HEK293 (cell line): ENCODE measurements around the gene MCF2L.

Experiments
- CTCF ChIA-PET: fragments of 350-600 bp; formaldehyde crosslinking; extraction: SDS; loops from one replicate; lab custom pipeline; 2021; ENCODE audit warnings: antibody characterized with exemption; lab: Yijun Ruan, JAX
- POLR2A ChIA-PET: fragments of 300-600 bp; formaldehyde crosslinking; extraction: SDS; loops from one replicate; lab custom pipeline; 2020; ENCODE audit warnings: antibody characterized with exemption, inconsistent platforms; lab: Yijun Ruan, JAX
- H3K27ac ChIP-seq: fragments of 200-500 bp; sonication (Bioruptor generic); 2 replicates; pipeline ENCODE4 v1.5.1; 2014; ENCODE audit warnings: low read depth, low read length, control low read depth, inconsistent platforms; ENCODE audit errors: extremely low read depth
- H3K36me3 ChIP-seq, 2 experiments: fragments of 200-500 bp in 1 of 2; sonication (Bioruptor generic) in 1 of 2; 1 replicate in 1 of 2; 2 replicates in 1 of 2; pipeline ENCODE4 v1.5.1; 2014 to 2017; ENCODE audit warnings: inconsistent platforms in 2 of 2, low read length in 2 of 2; ENCODE audit not compliant: control insufficient read depth in 2 of 2, insufficient read depth in 1 of 2
- H3K4me1 ChIP-seq: fragments of 200-500 bp; sonication (Bioruptor generic); 2 replicates; pipeline ENCODE4 v1.5.1; 2014; ENCODE audit warnings: mild to moderate bottlenecking, low read length, inconsistent platforms; ENCODE audit not compliant: control insufficient read depth, insufficient read depth
- H3K4me3 ChIP-seq: 2 replicates; pipeline ENCODE4 v1.5.1; 2011; ENCODE audit warnings: low read depth, mild to moderate bottlenecking, control low read depth, low read length, moderate library complexity
- H3K9me3 ChIP-seq: fragments of 200-500 bp; sonication (Bioruptor generic); 2 replicates; pipeline ENCODE4 v1.5.1; 2014; ENCODE audit warnings: low read depth, low read length, inconsistent platforms; ENCODE audit not compliant: control insufficient read depth, insufficient read depth
- GFI1B ChIP-seq: fragments of 450-650 bp; formaldehyde crosslinking; IDR thresholded peaks from 2 replicates; pipeline ENCODE4 v1.5.1; 2016; ENCODE audit warnings: missing biosample characterization, missing genetic modification characterization
- HOXC10 ChIP-seq: sonication (generic); formaldehyde crosslinking; IDR thresholded peaks from 2 replicates; pipeline ENCODE4 v1.8.1; 2023; ENCODE audit warnings: mild to moderate bottlenecking, missing genetic modification reagents
- KLF7 ChIP-seq: fragments of 450-650 bp; formaldehyde crosslinking; IDR thresholded peaks from 2 replicates; pipeline ENCODE4 v1.5.1; 2016; ENCODE audit warnings: missing biosample characterization, missing genetic modification characterization, borderline replicate concordance
- REPIN1 ChIP-seq: fragments of 450-650 bp; formaldehyde crosslinking; IDR thresholded peaks from 2 replicates; pipeline ENCODE4 v1.5.1; 2017; ENCODE audit warnings: missing biosample characterization, missing genetic modification characterization, low read depth
- ZBTB17 ChIP-seq: fragments of 450-650 bp; formaldehyde crosslinking; IDR thresholded peaks from 2 replicates; pipeline ENCODE4 v1.5.1; 2016; ENCODE audit warnings: missing biosample characterization, missing genetic modification characterization
- ZFP37 ChIP-seq: fragments of 450-650 bp; formaldehyde crosslinking; IDR thresholded peaks from 2 replicates; pipeline ENCODE4 v1.5.1; 2016; ENCODE audit warnings: missing biosample characterization, missing genetic modification characterization
- ZFP41 ChIP-seq: fragments of 450-650 bp; formaldehyde crosslinking; IDR thresholded peaks from 2 replicates; pipeline ENCODE4 v1.5.1; 2016; ENCODE audit warnings: missing biosample characterization, missing genetic modification characterization, borderline replicate concordance
- ZNF157 ChIP-seq: fragments of 450-650 bp; formaldehyde crosslinking; IDR thresholded peaks from 2 replicates; pipeline ENCODE4 v1.5.1; 2016; ENCODE audit warnings: missing biosample characterization, missing genetic modification characterization
- ZNF184 ChIP-seq: fragments of 450-650 bp; IDR thresholded peaks from 2 replicates; pipeline ENCODE4 v1.5.1; 2018; ENCODE audit warnings: missing biosample characterization, mild to moderate bottlenecking, missing genetic modification characterization
- ZNF26 ChIP-seq: fragments of 450-650 bp; formaldehyde crosslinking; IDR thresholded peaks from 2 replicates; pipeline ENCODE4 v1.5.1; 2016; ENCODE audit warnings: missing biosample characterization, missing genetic modification characterization
- ZNF280D ChIP-seq: fragments of 450-650 bp; formaldehyde crosslinking; IDR thresholded peaks from 2 replicates; pipeline ENCODE4 v1.5.1; 2016; ENCODE audit warnings: missing biosample characterization, missing genetic modification characterization
- ZNF292 ChIP-seq: fragments of 450-650 bp; formaldehyde crosslinking; IDR thresholded peaks from 2 replicates; pipeline ENCODE4 v1.5.1; 2016; ENCODE audit warnings: low read depth, missing biosample characterization, missing genetic modification characterization, borderline replicate concordance
- ZNF362 ChIP-seq: fragments of 450-650 bp; formaldehyde crosslinking; IDR thresholded peaks from 2 replicates; pipeline ENCODE4 v1.5.1; 2016; ENCODE audit warnings: missing biosample characterization, missing genetic modification characterization
- ZNF473 ChIP-seq: fragments of 450-650 bp; formaldehyde crosslinking; IDR thresholded peaks from 2 replicates; pipeline ENCODE4 v1.5.1; 2017; ENCODE audit warnings: missing biosample characterization, missing genetic modification characterization
- ZNF513 ChIP-seq: fragments of 450-650 bp; IDR thresholded peaks from 2 replicates; pipeline ENCODE4 v1.5.1; 2018; ENCODE audit warnings: missing biosample characterization, missing genetic modification characterization
- ZNF530 ChIP-seq: fragments of 450-650 bp; formaldehyde crosslinking; IDR thresholded peaks from 2 replicates; pipeline ENCODE4 v1.5.1; 2016; ENCODE audit warnings: low read depth, missing biosample characterization, missing genetic modification characterization
- ZNF626 ChIP-seq: fragments of 450-650 bp; sonication (Bioruptor Pico); formaldehyde crosslinking; IDR thresholded peaks from 2 replicates; pipeline ENCODE4 v1.5.1; 2018; ENCODE audit warnings: missing biosample characterization, missing genetic modification characterization, inconsistent platforms
- ZNF664 ChIP-seq: fragments of 450-650 bp; formaldehyde crosslinking; IDR thresholded peaks from 2 replicates; pipeline ENCODE4 v1.5.1; 2016; ENCODE audit warnings: missing biosample characterization, missing genetic modification characterization
- ZNF768 ChIP-seq: fragments of 450-650 bp; formaldehyde crosslinking; IDR thresholded peaks from 2 replicates; pipeline ENCODE4 v1.5.1; 2018; ENCODE audit warnings: missing biosample characterization, mild to moderate bottlenecking, missing genetic modification characterization

MCF2L gene

GRCh38 chr13:113042456-113042855, 73.4 kb downstream of the MCF2L start:
- H3K27ac ChIP-seq, result no peak overlapping the region
- no peaks in the 10 kb centered on the region for H3K9me3 ChIP-seq
- no peaks in the 10 kb centered on the region for H3K36me3 ChIP-seq
- POLR2A ChIA-PET, result no interaction called here
- no peak overlapping the region for H3K4me3 ChIP-seq
- CTCF ChIA-PET, result interaction anchor here (1.5 kb wide), 1 partner anchor 13 kb away, joined by 6 read pairs; no protein-coding TSS in a partner anchor
- no peak for TF ChIP-seq ZNF530 (tag by site-specific recombination)
- TF ChIP-seq REPIN1 (tag by site-specific recombination), result no peak
- TF ChIP-seq ZNF292 (tag by site-specific recombination), result no peak
- TF ChIP-seq GFI1B (tag by site-specific recombination), result no peak
- TF ChIP-seq ZNF626 (tag by site-specific recombination), result no peak
- no peak for TF ChIP-seq ZNF664 (tag by site-specific recombination)
- no peak for TF ChIP-seq ZNF184 (tag by site-specific recombination)
- no peak for TF ChIP-seq ZFP41
- TF ChIP-seq, all 188 proteins: peak for 0
- no peaks in the 10 kb centered on the region for H3K4me1 ChIP-seq

GRCh38 chr13:113043001-113043630, 74.1 kb downstream of the MCF2L start:
- no peaks in the 10 kb centered on the region for H3K9me3 ChIP-seq
- H3K36me3 ChIP-seq, result no peaks in the 10 kb centered on the region
- H3K4me1 ChIP-seq, result no peaks in the 10 kb centered on the region
- H3K27ac ChIP-seq, result no peak overlapping the region
- H3K4me3 ChIP-seq, result no peak overlapping the region
- POLR2A ChIA-PET, result interaction anchor here (1.1 kb wide), 1 partner anchor 10 kb away, joined by 4 read pairs; no protein-coding TSS in a partner anchor
- CTCF ChIA-PET, result interaction anchor here (1.5 kb wide), 1 partner anchor 14 kb away, joined by 6 read pairs; no protein-coding TSS in a partner anchor
- TF ChIP-seq ZNF157 (tag by site-specific recombination) (no peak), KLF7 (no peak), ZNF280D (tag by site-specific recombination) (no peak), ZNF473 (tag by site-specific recombination) (no peak), HOXC10 (CRISPR knock-in tag) (no peak), ZNF513 (tag by site-specific recombination) (no peak), ZNF362 (no peak), ZNF26 (tag by site-specific recombination) (no peak), ZBTB17 (tag by site-specific recombination) (no peak), ZFP37 (tag by site-specific recombination) (no peak), REPIN1 (tag by site-specific recombination) (no peak), ZNF768 (no peak)
- TF ChIP-seq, all 188 proteins: peak for 0
